NCI-H526 (cell line): ENCODE results near the gene HDAC8.

Experiments
- DNase-seq, 2 experiments: peaks; one replicate each; lab custom pipeline; 2025; lab: John Stamatoyannopoulos, UW

Gene HDAC8

DNA sequence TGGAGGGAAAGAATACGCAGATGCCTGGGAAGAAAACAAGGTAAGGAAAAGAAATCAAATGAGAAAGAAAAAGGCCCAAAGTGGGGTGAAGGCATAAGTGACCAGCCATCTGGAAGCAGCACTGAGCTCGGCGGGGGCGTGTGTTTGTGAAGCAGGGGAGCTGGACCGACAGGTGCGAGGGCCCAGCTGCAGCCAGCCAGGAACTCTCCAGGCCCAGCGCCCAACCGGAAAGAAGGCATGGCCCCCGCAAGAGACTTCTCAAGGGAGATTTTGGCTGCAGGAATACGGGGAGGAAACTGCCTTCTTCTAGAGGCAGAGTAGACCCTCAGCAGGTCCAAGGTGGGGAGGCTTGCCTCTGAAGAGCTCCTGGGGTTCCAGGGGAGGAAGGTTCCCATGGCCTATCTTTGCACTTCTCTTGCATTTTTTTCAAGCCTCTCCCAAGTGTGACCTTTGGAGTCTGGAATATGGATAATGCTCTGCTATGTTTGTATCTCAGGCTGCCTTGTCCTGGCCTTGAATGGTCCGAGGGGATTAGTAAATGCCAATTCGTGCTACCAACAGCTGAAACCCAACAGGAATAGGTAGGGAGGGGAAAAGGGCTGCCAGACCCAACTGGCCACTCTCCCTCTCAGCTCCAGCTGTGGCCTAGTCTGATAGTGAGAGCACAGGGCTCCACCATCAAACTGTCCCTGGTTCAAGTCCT lies 256.1 kb downstream of the HDAC8 start:
- peak in 1 of 2 experiments; percentile 18 for DNase-seq

DNA sequence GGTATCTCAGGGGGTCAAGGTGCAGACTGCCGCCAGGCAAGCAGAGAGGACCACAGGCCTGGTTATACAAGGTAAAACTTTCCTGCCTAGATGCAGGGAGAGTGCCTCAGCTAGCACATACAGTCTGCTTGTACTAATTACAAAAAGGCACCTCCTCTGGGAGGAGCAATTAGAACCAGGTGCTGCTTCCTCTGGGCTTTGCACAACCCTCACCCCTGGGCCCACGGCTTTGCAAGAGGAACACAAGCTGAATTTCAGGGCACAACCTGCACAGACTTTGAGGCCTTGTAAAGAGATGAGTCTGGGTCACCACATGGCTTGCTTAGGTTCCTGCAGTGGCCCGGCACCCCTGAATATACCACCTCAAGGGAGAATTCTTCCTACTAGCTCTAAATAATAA lies 257.8 kb downstream of the HDAC8 start:
- DNase-seq = no peak

GRCh38 chrX:72313707-72314641 lies 258.7 kb downstream of the HDAC8 start:
- DNase-seq = no peak

- DNase-seq = no peak
Measured at GRCh38 chrX:72312311-72312940, 260.2 kb downstream of the HDAC8 start.

DNA sequence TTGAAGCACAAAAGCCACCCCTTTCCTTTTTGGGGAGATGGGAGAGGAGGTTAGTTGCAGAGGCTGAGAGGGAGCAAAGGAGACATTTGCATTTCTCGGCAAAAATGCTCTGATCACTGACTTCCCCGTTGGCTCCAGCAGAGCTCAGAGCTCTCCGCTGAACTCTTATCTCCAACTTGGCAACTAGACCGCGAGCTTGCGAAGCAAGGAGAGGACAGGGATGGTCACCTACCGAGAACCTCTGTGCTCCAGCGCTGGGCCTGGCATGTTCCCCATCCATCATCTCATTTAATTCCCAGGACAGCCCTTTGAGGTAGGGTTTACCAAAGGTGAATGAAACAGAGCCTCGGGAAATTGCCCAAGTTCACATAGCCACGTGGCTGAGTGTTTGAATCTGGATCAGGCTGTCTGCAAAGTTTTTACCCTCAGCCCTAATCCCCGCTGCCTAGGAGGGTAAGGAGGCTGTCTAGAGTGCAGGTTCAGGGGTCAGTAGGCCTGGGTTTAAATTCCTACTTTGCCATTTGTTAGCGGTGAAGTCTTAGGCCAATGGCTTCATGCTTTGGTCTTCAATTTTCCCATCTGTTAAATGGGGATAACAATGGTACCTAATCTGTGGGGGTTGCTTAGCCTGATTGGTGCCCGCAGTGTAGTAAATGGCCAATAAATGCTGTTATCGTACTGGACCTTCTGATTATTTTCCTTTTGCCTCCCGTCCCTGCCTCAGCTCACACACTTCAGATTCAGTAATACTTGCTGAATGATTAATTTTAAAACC lies 263.2 kb downstream of the HDAC8 start:
- DNase-seq = peak in 1 of 2 experiments; percentile 46

- DNase-seq = peak; percentile 32 to 79
Measured at GRCh38 chrX:72308566-72309296, 263.9 kb downstream of the HDAC8 start.

- DNase-seq = peak in 1 of 2 experiments; percentile 28
Measured at GRCh38 chrX:72308209-72308565, 264.5 kb downstream of the HDAC8 start.

DNA sequence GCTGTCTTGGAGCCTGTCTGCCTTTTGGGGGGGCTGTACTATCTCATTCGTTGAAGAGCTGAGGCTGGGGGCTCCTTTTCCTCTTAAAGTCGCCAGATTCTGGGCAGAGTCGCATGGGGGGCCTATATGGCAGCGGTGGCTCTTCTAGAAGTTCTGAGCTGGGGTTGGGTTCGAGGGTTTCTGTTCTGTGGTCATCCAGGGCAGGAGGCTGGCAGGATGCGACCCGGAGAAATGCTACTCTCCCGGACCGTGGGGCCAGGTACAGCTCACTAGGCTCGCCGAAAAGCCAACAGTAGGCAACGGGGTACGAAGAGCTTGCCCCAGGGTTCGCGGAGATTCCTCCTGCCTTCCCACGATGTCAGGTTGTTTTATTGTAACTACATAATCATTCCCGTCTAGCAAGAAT lies 265.0 kb downstream of the HDAC8 start:
- DNase-seq = peak in 1 of 2 experiments; percentile 3

DNA sequence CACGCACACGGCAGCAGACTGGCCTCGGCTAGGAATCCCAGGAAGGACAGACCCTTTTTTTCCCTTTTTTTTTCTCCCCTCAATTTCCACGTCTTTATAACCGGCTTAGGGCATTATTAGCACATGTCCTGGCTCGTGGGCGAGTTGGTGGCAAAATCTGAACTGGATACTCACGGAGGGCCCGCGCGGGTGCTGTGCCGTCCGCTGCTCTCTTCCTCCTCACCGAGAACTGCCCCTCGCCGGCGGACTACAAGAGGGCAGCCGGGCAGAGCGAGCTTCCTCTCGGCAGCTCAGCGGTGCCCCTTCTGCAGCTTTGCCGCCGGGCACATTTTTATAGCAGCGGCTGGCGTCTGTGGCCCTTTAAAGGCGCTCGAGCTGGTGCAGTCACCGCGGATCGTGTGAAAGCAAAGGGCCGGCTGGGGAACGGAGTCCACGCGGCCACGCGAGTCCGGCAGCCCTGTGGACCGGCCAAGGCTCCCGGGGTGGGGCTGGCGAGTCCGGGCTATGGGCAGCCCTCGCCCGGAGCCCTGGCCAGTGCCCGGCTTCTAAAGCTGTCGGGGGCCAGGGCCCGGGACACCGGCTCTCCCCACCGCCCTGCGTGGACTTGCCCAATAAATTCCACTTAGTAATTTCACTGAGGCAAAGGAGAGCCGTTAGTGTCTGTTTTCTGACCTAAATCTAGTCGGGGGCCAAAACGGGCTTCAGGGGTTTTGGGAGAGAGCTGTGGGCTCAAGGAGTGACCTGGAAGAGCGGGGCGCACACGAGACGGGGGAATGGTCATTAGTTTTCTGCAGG lies 265.6 kb downstream of the HDAC8 start:
- peak; percentile 52 to 88 for DNase-seq

GRCh38 chrX:72306085-72306801 lies 266.4 kb downstream of the HDAC8 start:
- peak in 1 of 2 experiments; percentile 56 for DNase-seq

- peak in 1 of 2 experiments; percentile 48 for DNase-seq
Measured at GRCh38 chrX:72305286-72306084, 267.2 kb downstream of the HDAC8 start, which contains the start of gene CITED1. Gene CITED1, minus strand, starts transcription at chrX:72305914. Its CDS starts 3,045 bp downstream, at chrX:72302869.

DNA sequence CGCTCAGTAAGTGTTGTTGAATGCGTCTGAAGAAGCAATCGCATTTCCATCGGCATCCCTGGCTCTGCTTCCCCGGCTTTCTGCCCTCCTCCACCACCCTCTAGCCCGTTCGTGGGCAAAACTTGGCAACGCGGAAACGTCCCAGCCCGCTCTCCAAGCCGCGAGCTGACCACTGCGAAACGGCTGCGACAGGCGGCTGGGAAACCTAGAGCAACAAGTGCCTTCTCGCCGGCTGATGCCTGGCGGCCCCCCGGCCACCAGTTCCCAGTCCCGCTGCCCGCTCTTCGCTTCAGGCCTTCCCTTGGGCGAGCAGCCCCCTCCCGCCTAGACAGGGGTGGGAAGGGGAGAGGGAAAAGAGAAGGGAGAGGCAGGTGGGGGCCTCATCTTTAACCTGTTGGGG lies 267.8 kb downstream of the HDAC8 start:
- peak in 1 of 2 experiments; percentile 25 for DNase-seq

GRCh38 chrX:72301781-72302180 lies 270.9 kb downstream of the HDAC8 start:
- DNase-seq = no peak

DNA sequence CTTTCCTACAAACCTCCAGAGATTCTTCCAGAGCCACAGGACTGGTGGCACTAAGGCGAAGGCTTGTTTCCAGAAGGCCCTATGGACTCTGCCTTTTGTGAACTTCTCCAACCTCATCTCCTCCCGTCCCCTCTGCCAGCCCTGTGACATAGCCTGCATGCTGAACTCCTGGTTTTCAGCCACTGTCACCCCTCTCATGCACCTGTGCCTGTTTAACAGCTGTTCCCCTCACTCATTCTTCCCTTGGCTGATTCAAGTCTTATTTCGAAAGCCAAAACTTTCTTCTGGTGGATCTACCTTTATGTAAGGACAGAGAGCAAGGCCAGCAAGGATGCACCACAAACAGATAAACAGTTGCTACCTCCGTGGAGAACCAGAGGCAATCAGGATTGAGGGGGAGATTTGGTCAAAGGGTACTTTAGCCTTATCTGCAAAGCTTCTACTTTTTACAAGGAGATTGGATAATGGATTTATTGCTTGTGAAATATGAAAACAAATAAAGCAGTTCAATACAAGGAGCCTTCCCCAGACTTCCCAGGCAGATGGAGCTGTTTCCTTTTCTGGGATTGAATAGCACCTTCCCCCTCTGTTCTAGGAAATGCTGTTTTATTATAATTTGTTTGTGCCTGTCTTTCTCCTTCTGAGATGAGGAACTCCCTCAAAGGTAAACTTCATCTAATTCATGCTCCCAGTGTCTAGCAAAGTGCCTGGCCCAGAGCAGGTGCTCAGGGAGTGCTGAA lies 272.6 kb downstream of the HDAC8 start:
- DNase-seq = no peak

GRCh38 chrX:72297953-72298730 lies 274.5 kb downstream of the HDAC8 start:
- peak in 1 of 2 experiments; percentile 57 for DNase-seq

DNA sequence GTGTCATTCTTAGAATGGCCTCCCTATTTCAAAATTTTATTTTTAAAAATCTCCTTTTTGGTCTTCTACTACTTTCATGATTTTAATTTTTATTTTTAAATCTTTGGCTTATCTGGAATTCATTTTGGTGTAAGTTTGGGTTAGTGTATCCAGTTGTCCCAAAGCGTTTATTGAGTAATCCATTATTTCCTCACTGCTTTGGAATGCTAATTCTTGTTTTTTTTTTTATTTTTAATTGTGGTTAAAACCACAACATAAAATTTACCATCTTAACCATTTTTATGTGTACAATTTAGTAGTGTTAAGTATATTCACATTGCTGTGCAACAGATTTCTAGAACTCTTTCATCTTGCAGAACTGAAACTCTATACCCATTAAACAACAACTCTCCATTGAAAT lies 275.7 kb downstream of the HDAC8 start:
- no peak for DNase-seq

DNA sequence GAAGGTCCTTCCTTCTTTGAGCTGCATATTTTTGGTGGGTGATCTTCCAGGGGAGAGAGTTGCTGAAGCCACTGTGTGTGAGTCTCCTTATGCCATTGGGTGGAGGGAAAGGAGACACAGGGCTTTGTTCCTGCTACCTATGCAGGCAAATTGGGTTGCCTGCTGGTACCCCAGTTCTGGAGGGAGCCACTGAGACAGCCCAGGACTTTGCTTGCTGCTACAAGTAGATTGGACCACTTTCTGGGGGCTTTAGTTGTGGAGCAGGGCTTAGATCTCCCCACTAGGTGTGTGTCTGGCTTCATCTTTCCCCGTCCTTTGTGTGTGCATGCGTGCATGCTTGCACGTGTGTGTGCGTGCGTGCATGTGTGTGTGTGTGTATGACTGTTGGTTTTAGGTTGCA lies 276.9 kb downstream of the HDAC8 start:
- DNase-seq = no peak
